Stomach (tissue), 9 donors: Measurements from ENCODE around the gene SDHC. TPM values are rescaled to one million over a fixed set of nuclear protein-coding genes. Genes with fewer than 3 reads are reported as not detected.
"Not testable (repeated sequence)": the region's sequence is repeated elsewhere in the genome, so short reads cannot be mapped to it uniquely, and the experiment has no call there.

Experiments
- DNase-seq, 2 donors: peaks; one replicate each; pipeline versions ENCODE4 v3.0.0 to v3.0.0-alpha.2; 2013 to 2019
- H3K27ac ChIP-seq, 5 donors: fragments of 200-600 bp in 4 of 5; sonication (generic) in 4 of 5; one replicate each; pipeline ENCODE4 v1.5.1; 2013 to 2019; ENCODE audit warnings: mild to moderate bottlenecking in 1 of 5, moderate library complexity in 1 of 5
- H3K27me3 ChIP-seq, 3 donors: fragments of 200-600 bp; sonication (generic); one replicate each; pipeline ENCODE4 v1.5.1; 2017 to 2019; ENCODE audit warnings: mixed run types in 1 of 3
- H3K36me3 ChIP-seq, 4 donors: fragments of 200-600 bp; sonication (generic); 1 replicate in 3 of 4; 2 replicates in 1 of 4; pipeline ENCODE4 v1.5.1; 2016 to 2019
- H3K4me1 ChIP-seq, 4 donors: fragments of 200-600 bp; sonication (generic); one replicate each; pipeline ENCODE4 v1.5.1; 2016 to 2019
- H3K4me3 ChIP-seq, 4 donors: fragments of 200-600 bp; sonication (generic) in 3 of 4; one replicate each; pipeline ENCODE4 v1.5.1; 2016 to 2019; ENCODE audit warnings: mild to moderate bottlenecking in 1 of 4
- H3K9me3 ChIP-seq, 4 donors: fragments of 200-600 bp; sonication (generic); one replicate each; pipeline ENCODE4 v1.5.1; 2016 to 2019
- EP300 ChIP-seq: sonication (generic); formaldehyde crosslinking; IDR thresholded peaks from one replicate; pipeline ENCODE4 v1.6.1; 2017; ENCODE audit warnings: antibody characterized with exemption
- POLR2A ChIP-seq, 4 donors: fragments of 450-650 bp; IDR thresholded peaks; one replicate each; pipeline ENCODE4 v1.6.1; 2016; ENCODE audit warnings: antibody characterized with exemption in 4 of 4, control low read depth in 2 of 4, mild to moderate bottlenecking in 1 of 4, moderate library complexity in 1 of 4
- POLR2AphosphoS5 ChIP-seq, 3 donors: sonication (generic); formaldehyde crosslinking; IDR thresholded peaks; one replicate each; pipeline ENCODE4 v1.6.1; 2016; ENCODE audit warnings: antibody characterized with exemption in 3 of 3
- WGBS, 5 donors: extraction: QIAGEN DNeasy Blood & Tissue Kit in 3 of 5; methylation state at CpG; one replicate each; pipeline versions ENCODE4 v1.1.5 to v1.1.7; 2013 to 2018; 5-methylcytosine and 5-hydroxymethylcytosine counted together
- intact Hi-C: fragments of 100-400 bp; cut with DNase I; formaldehyde crosslinking; loops from one replicate; pipeline ENCODE4 v1.15.1; 2023; ENCODE audit warnings: low total_unique reads
- polyA plus RNA-seq, 3 donors: library from polyadenylated mRNA; stranded (reverse); fragments of 200-250 nt; gene quantifications; one replicate each; pipeline ENCODE4 v1.2.3, GENCODE V29; 2013
- total RNA-seq, 5 donors: library from RNA; depleted of rRNA; stranded (reverse); fragments of >200 nt; gene quantifications; one replicate each; pipeline versions ENCODE4 v1.1.0 to v1.2.3, GENCODE V29; 2014 to 2016
- TF ChIP-seq, protein P1 (sequence below), 7 experiments: fragments of 450-650 bp in 4 of 7; fragments of 200-600 bp in 3 of 7; sonication (generic) in 3 of 7; IDR thresholded peaks; one replicate each; pipeline ENCODE4 v1.5.1; 2016 to 2019; ENCODE audit warnings: antibody characterized with exemption in 7 of 7, control low read depth in 2 of 7, mild to moderate bottlenecking in 1 of 7
- donor health status: healthy with polysubstance abuse.
- donor health status: Bipolar disorder and iron deficiency.
- donor health status: healthy.

SDHC gene
- total and polyA plus RNA-seq, 8 donors: 28.3 to 165 (median 92.3) TPM

DNA sequence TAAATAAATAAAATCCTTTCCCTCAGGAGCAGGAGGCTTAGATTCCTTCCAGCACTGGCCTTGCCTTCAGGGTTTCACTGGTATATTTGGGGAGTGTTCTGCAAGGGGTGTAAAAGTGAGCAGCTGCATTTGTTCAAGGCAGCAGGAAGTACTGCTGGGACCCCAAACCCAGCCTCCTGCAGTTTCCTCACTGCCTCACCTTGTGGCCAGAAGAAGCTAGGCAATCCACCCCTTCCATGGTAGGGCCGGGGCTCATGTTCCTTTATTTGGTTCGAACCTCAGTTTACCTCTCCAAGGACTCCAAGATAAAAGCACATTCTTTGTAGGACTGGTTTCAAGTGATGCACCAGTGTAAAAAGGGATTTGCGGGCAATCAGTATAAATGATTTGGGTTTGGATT lies 74.5 kb downstream of the SDHC start:
- peaks cover 0 to 15% (median 9%) of the 10 kb centered on the region in 4 donors for H3K4me1 ChIP-seq
- H3K9me3 ChIP-seq: no peaks in the 10 kb centered on the region
- TF ChIP-seq POLR2A (IDR thresholded peaks at IDR 0.05) (no peak), POLR2AphosphoS5 (IDR thresholded peaks at IDR 0.05) (no peak), EP300 (no peak)
- TF ChIP-seq, protein P1, sequence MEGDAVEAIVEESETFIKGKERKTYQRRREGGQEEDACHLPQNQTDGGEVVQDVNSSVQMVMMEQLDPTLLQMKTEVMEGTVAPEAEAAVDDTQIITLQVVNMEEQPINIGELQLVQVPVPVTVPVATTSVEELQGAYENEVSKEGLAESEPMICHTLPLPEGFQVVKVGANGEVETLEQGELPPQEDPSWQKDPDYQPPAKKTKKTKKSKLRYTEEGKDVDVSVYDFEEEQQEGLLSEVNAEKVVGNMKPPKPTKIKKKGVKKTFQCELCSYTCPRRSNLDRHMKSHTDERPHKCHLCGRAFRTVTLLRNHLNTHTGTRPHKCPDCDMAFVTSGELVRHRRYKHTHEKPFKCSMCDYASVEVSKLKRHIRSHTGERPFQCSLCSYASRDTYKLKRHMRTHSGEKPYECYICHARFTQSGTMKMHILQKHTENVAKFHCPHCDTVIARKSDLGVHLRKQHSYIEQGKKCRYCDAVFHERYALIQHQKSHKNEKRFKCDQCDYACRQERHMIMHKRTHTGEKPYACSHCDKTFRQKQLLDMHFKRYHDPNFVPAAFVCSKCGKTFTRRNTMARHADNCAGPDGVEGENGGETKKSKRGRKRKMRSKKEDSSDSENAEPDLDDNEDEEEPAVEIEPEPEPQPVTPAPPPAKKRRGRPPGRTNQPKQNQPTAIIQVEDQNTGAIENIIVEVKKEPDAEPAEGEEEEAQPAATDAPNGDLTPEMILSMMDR (IDR thresholded peaks at IDR 0.05): no peak
- no peaks in the 10 kb centered on the region for H3K27me3 ChIP-seq
- H3K36me3 ChIP-seq: no peaks in the 10 kb centered on the region
- peak overlapping the region in 3 of 5 donors; percentile 92 to 95 (median 92) for H3K27ac ChIP-seq
- intact Hi-C loops: no loop called here
- DNase-seq: no peak
- no peak overlapping the region for H3K4me3 ChIP-seq
- WGBS, 5 donors: 94 to 97% (median 94%) methylated on average over 3 of the region's 3 CpGs

DNA sequence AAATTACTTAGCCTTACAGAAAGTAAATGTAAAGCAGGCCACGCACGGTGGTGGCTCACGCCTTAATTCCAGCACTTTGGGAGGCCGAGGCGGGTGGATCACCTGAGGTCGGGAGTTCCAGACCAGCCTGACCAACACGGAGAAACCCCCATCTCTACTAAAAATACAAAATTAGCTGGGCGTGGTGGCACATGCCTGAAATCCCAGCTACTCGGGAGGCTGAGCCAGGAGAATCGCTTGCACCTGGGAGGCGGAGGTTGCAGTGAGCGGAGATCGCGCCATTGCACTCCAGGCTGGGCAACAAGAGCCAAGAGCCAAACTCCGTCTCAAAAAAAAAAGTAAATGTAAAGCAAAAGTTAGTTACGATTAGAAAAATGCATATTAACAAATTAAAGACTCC lies 75.0 kb downstream of the SDHC start:
- WGBS, 5 donors: 76 to 79% (median 76%) methylated on average over 16 of the region's 16 CpGs
- Histone ChIP-seq H3K27ac (peak overlapping the region in 4 of 5 donors; percentile 92 to 95 (median 93)), H3K4me3 (peak overlapping the region; percentile 32 to 68 (median 50)), H3K4me1 (peaks cover 0 to 15% (median 9%) of the 10 kb centered on the region in 4 donors)
- H3K36me3 ChIP-seq, intact Hi-C loops, H3K27me3 ChIP-seq, DNase-seq, H3K9me3 ChIP-seq: not testable (repeated sequence)

DNA sequence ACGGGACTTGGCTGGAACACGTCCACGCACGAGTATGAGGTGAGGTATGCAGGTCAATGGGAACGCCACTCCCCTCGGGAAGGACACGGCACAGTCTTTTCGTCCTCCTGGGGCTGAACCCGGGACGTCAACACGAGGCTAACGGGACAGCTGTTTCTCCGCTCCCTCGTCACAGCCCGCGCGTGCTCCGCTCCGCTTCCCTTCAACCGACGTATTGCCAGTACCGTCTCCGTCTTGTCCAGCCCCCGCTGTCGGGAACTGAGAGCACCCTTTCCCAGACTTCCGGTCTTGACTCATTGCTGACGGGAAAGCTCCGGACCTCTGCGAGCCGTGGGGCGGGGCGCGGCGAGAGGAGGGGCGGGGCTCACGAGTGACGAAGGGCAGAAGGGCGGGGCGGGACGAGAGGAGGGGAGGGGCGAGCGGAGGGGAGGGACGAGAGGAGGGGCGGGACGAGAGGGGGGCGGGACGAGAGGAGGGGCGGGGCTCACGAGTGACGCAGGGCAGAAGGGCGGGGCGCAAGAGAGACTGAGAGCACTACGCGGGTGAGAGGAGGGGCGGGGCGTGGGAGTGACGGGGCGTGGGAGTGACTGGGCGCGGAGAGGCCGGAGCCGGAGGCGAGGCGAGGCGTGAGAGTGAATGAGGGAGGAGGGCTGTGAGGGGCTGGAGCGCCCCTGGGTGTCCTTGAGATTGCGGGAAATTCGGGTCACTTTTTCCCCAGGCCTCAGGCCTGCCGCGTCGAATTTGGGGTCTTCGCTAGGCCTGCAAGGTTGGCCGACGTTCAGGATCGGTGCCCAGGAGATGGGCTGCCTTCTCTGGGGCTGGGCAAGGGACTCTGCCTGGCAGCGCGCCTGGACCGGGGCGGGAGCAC lies 75.7 kb downstream of the SDHC start:
- DNase-seq: peak; percentile 98
- Histone ChIP-seq H3K27ac (peak overlapping the region; percentile 86 to 95 (median 92)), H3K4me3 (peak overlapping the region; percentile 51 to 68 (median 56)), H3K9me3 (no peaks in the 10 kb centered on the region), H3K27me3 (no peaks in the 10 kb centered on the region), H3K36me3 (no peaks in the 10 kb centered on the region), H3K4me1 (peaks cover 0 to 15% (median 9%) of the 10 kb centered on the region in 4 donors)
- 0 to 2% (median 1%) methylated on average over 53 to 75 of the region's 79 CpGs for WGBS, 5 donors
- peak; percentile 99 for TF ChIP-seq POLR2AphosphoS5 (IDR thresholded peaks at IDR 0.05)
- TF ChIP-seq, protein P1 (IDR thresholded peaks at IDR 0.05): no peak
- TF ChIP-seq POLR2A (IDR thresholded peaks at IDR 0.05): peak in 3 of 4 donors; percentile 26 to 92 (median 83)
- TF ChIP-seq EP300: peak; percentile 99
- intact Hi-C loops: no loop called here

DNA sequence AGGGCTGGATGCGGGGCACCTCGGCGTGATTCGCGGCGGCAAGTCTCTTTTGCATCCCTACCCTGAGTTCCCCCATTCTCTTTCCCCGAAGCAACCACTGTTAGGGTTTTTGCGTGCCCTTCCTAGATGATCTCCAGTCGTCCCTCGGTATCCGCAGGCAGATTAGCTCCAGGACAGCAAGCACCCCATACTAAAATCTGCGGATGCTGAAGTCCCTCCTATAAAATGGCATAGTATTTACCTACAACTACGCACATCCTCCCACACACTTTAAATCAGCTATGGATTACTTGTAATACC lies 76.3 kb downstream of the SDHC start:
- Histone ChIP-seq H3K27ac (peak overlapping the region; percentile 78 to 95 (median 92)), H3K27me3 (no peaks in the 10 kb centered on the region), H3K9me3 (no peaks in the 10 kb centered on the region), H3K4me3 (peak overlapping the region; percentile 51 to 68 (median 56)), H3K4me1 (peaks cover 0 to 15% (median 9%) of the 10 kb centered on the region in 4 donors), H3K36me3 (no peaks in the 10 kb centered on the region)
- WGBS, 5 donors: 2 to 6% (median 5%) methylated on average over 13 of the region's 13 CpGs
- no peak for DNase-seq
- no peak for TF ChIP-seq POLR2AphosphoS5 (IDR thresholded peaks at IDR 0.05)
- no peak for TF ChIP-seq EP300
- TF ChIP-seq, protein P1 (IDR thresholded peaks at IDR 0.05): no peak
- TF ChIP-seq POLR2A (IDR thresholded peaks at IDR 0.05): no peak
- intact Hi-C loops: no loop called here

DNA sequence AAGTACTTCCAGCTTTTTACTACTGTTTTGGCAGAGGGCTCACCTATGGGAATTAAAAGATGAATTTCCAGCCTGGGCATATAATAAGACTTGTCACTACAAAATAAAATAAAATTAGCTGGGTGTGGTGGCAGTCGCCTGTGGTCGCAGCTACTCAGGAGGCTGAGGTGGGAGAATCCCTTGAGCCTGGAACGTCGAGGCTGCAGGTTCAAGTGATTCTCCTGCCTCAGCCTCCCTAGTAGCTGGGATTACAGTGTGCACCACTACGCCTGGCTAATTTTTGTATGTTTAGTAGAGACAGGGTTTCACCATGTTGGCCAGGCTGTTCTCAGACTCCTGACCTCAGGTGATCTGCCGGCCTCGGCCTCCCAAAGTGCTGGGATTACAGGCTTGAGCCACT lies 77.0 kb downstream of the SDHC start:
- H3K4me3 ChIP-seq, H3K27ac ChIP-seq, H3K36me3 ChIP-seq, H3K9me3 ChIP-seq, DNase-seq, intact Hi-C loops, H3K27me3 ChIP-seq: not testable (repeated sequence)
- H3K4me1 ChIP-seq: peaks cover 0 to 15% (median 9%) of the 10 kb centered on the region in 4 donors
- 91 to 96% (median 96%) methylated on average over 7 of the region's 7 CpGs for WGBS, 5 donors
